K562 (cell line): Measurements from ENCODE around the gene RMI1. TPM values are rescaled to one million over a fixed set of nuclear protein-coding genes. Genes with fewer than 3 reads are reported as not detected.

Experiments used
- ATAC-seq: fragments of 200-7000 bp; cut with Tn5 transposase; 3 replicates; pipeline ENCODE4 v1.9.1; 2020; ENCODE audit warnings: moderate library complexity
- BruUV-seq: library from RNA; stranded (reverse); fragments of 400-500 nt; replicated peaks from 2 replicates; lab custom pipeline; 2021; lab: Mats Ljungman, UMichigan
- CTCF ChIA-PET: fragments of 300-600 bp; formaldehyde crosslinking; extraction: SDS; loops from one replicate; lab custom pipeline; 2021; ENCODE audit warnings: low intra/inter-chr PET ratio; lab: Yijun Ruan, JAX
- POLR2A ChIA-PET: fragments of 300-600, 350-650 bp; sonication (Branson Sonifier 250); formaldehyde crosslinking; extraction: SDS; loops from one replicate; lab custom pipeline; 2021; ENCODE audit warnings: antibody characterized with exemption, inconsistent platforms; lab: Yijun Ruan, JAX
- DNase-seq, 4 experiments: peaks; one replicate each; pipeline versions ENCODE4 v3.0.0 to v3.0.0-alpha.2; 2011 to 2018; ENCODE audit warnings: low spot score in 3 of 4, mixed read lengths in 3 of 4; ENCODE audit errors: extremely low read depth in 1 of 4
- FAIRE-seq: peaks from 2 replicates; lab custom pipeline; 2011; peaks lifted over from hg19 to GRCh38; lab: Jason Lieb, UNC
- H2AFZ ChIP-seq: 2 replicates; pipeline ENCODE4 v1.6.0; 2011; ENCODE audit warnings: low read depth, low read length, control low read depth, inconsistent platforms
- H3K27ac ChIP-seq: fragments of 200-600 bp; 3 replicates; pipeline ENCODE4 v1.8.0; 2011; ENCODE audit warnings: low read depth, mild to moderate bottlenecking, control low read depth, inconsistent platforms, low read length, moderate library complexity, mixed read lengths; ENCODE audit errors: extremely low read depth
- H3K27me3 ChIP-seq, 2 experiments: fragments of 300-600 bp in 1 of 2; 2 replicates in 1 of 2; 3 replicates in 1 of 2; pipeline versions ENCODE4 v1.6.0 to v1.8.0; 2011; ENCODE audit warnings: inconsistent platforms in 2 of 2, low read length in 2 of 2, mild to moderate bottlenecking in 1 of 2, mixed read lengths in 1 of 2, moderate library complexity in 1 of 2; ENCODE audit not compliant: control insufficient read depth in 2 of 2, insufficient read depth in 2 of 2
- H3K36me3 ChIP-seq: fragments of 300-600 bp; 3 replicates; pipeline ENCODE4 v1.8.0; 2011; ENCODE audit warnings: mild to moderate bottlenecking, low read length, inconsistent platforms; ENCODE audit not compliant: control insufficient read depth, insufficient read depth
- H3K4me1 ChIP-seq, 2 experiments: fragments of 200-600 bp in 1 of 2; replicated peaks in 1 of 2; 2 replicates in 1 of 2; 3 replicates in 1 of 2; pipeline versions ENCODE4 v1.5.1 to v1.8.0; 2011; ENCODE audit warnings: inconsistent platforms in 2 of 2, low read length in 2 of 2, mild to moderate bottlenecking in 1 of 2, mixed read lengths in 1 of 2, moderate library complexity in 1 of 2; ENCODE audit not compliant: control insufficient read depth in 2 of 2, insufficient read depth in 2 of 2
- H3K4me2 ChIP-seq: 2 replicates; pipeline ENCODE4 v1.6.1; 2011; ENCODE audit warnings: low read length, control low read depth, inconsistent platforms, mixed read lengths; ENCODE audit not compliant: insufficient read depth
- H3K4me3 ChIP-seq: fragments of 200-600 bp; sonication (generic), shearing (Covaris generic); 2 replicates; pipeline ENCODE4 v1.5.1; 2016; ENCODE audit warnings: control low read depth, inconsistent platforms
- H3K79me2 ChIP-seq: fragments of 200-600 bp; 3 replicates; pipeline ENCODE4 v1.8.0; 2011; ENCODE audit warnings: low read length, inconsistent platforms; ENCODE audit not compliant: control insufficient read depth, insufficient read depth
- H3K9ac ChIP-seq, 2 experiments: 2 replicates each; pipeline versions ENCODE4 v1.6.0 to v1.6.1; 2011; ENCODE audit warnings: low read depth in 2 of 2, low read length in 2 of 2, control low read depth in 1 of 2, inconsistent platforms in 1 of 2, mild to moderate bottlenecking in 1 of 2, mixed read lengths in 1 of 2; ENCODE audit not compliant: insufficient read depth in 1 of 2
- H3K9me1 ChIP-seq: one replicate; pipeline ENCODE4 v1.6.0; 2011; ENCODE audit warnings: inconsistent platforms, mild to moderate bottlenecking, low read length, moderate library complexity; ENCODE audit not compliant: control insufficient read depth, insufficient read depth
- H3K9me3 ChIP-seq: replicated peaks from 2 replicates; pipeline ENCODE4 v1.5.1; 2011; ENCODE audit warnings: low read depth, low read length, inconsistent platforms; ENCODE audit not compliant: control insufficient read depth, insufficient read depth
- H4K20me1 ChIP-seq: replicated peaks from 2 replicates; pipeline ENCODE4 v1.6.1; 2011; ENCODE audit warnings: low read length, inconsistent platforms, mixed read lengths; ENCODE audit not compliant: control insufficient read depth, insufficient read depth
- CBFA2T2 ChIP-seq: fragments of 450-650 bp; conservative IDR thresholded peaks from 2 replicates; pipeline ENCODE4 v1.6.1; 2017; ENCODE audit warnings: mild to moderate bottlenecking
- ETS1 ChIP-seq: conservative IDR thresholded peaks from 2 replicates; pipeline ENCODE4 v1.6.1; 2011; ENCODE audit warnings: low read depth, mild to moderate bottlenecking, low read length; ENCODE audit not compliant: control insufficient read depth
- FOXK1 ChIP-seq: sonication (generic); formaldehyde crosslinking; IDR thresholded peaks from 2 replicates; pipeline ENCODE4 v1.8.0; 2022; ENCODE audit warnings: missing genetic modification reagents, mild to moderate bottlenecking, borderline replicate concordance
- HDAC3 ChIP-seq: fragments of 450-650 bp; IDR thresholded peaks from 2 replicates; pipeline ENCODE4 v1.6.1; 2018; ENCODE audit warnings: borderline replicate concordance, mild to moderate bottlenecking, moderate library complexity; ENCODE audit not compliant: partially characterized antibody
- IRF9 ChIP-seq: fragments of 450-650 bp; IDR thresholded peaks from 2 replicates; pipeline ENCODE4 v1.6.1; 2016; ENCODE audit warnings: missing biosample characterization, missing genetic modification characterization
- PYGO2 ChIP-seq: fragments of 450-650 bp; IDR thresholded peaks from 2 replicates; pipeline ENCODE4 v1.6.1; 2016; ENCODE audit warnings: mild to moderate bottlenecking, missing genetic modification characterization, moderate library complexity, missing compliant biosample characterization
- RAD51 ChIP-seq: fragments of 450-650 bp; IDR thresholded peaks from 2 replicates; pipeline ENCODE4 v1.7.1; 2016; ENCODE audit warnings: low read depth, mild to moderate bottlenecking, borderline replicate concordance
- RUNX1 ChIP-seq: sonication (generic); IDR thresholded peaks from 2 replicates; pipeline ENCODE4 v1.6.1; 2016; ENCODE audit warnings: antibody characterized with exemption, low read depth
- SLC30A9 ChIP-seq: fragments of 250-450 bp; sonication (Bioruptor Pico); IDR thresholded peaks from 2 replicates; pipeline ENCODE4 v1.8.0; 2022; ENCODE audit warnings: mild to moderate bottlenecking, moderate library complexity
- SRF ChIP-seq, 2 experiments: fragments of 250-450, 450-650 bp in 1 of 2; sonication (Bioruptor Pico) in 1 of 2; sonication (generic) in 1 of 2; formaldehyde crosslinking; IDR thresholded peaks; 2 replicates each; pipeline versions ENCODE4 v1.5.0 to v1.5.1; 2020 to 2022; ENCODE audit warnings: mild to moderate bottlenecking in 1 of 2, missing genetic modification reagents in 1 of 2
- ZHX1 ChIP-seq: fragments of 150-350 bp; conservative IDR thresholded peaks from 2 replicates; pipeline ENCODE4 v1.6.1; 2014; ENCODE audit warnings: low read length
- ZNF253 ChIP-seq: fragments of 250-450 bp; sonication (Bioruptor Pico); conservative IDR thresholded peaks from 2 replicates; pipeline ENCODE4 v1.6.1; 2021; ENCODE audit warnings: mild to moderate bottlenecking
- WGBS: fragments of 100-300 bp; shearing (Covaris generic); methylation state at CpG from one replicate; pipeline ENCODE4 v1.1.6; 2016; ENCODE audit warnings: low coverage, mixed read lengths; ENCODE audit not compliant: insufficient coverage; ENCODE audit errors: missing lambda C conversion rate; 5-methylcytosine and 5-hydroxymethylcytosine counted together
- in situ Hi-C: fragments of 300-500 bp; cut with MboI; formaldehyde crosslinking; loops from 4 replicates; pipeline ENCODE4 v1.15.0; 2018; ENCODE audit warnings: inconsistent platforms, mixed read lengths
- intact Hi-C: fragments of 100-400 bp; cut with micrococcal nuclease; formaldehyde crosslinking; loops from 2 replicates; pipeline ENCODE4 v1.14.2; 2022
- polyA plus RNA-seq, 8 experiments: library from polyadenylated mRNA; depleted of rRNA in 4 of 8; stranded (reverse) in 5 of 8; unstranded in 3 of 8; fragments of >200 nt; fragmentation: Nextera tagmentation in 2 of 8; fragmentation: Illumina TruSeq in 1 of 8; extraction: Ambion mirVana in 2 of 8; extraction: Trizol in 1 of 8; gene quantifications; 2 replicates each; pipeline versions ENCODE4 v1.2.1 to v1.2.3, GENCODE V29; 2011 to 2014; ENCODE audit warnings: inconsistent platforms in 1 of 8, missing spikeins in 1 of 8
- total RNA-seq, 7 experiments: library from RNA; depleted of rRNA in 6 of 7; stranded (reverse); fragments of >200 nt in 6 of 7; fragmentation: Illumina TruSeq in 2 of 7; extraction: Trizol in 2 of 7; gene quantifications; 2 replicates each; pipeline versions ENCODE4 v1.2.1 to v1.2.3, GENCODE V29; 2011 to 2021; ENCODE audit warnings: low replicate concordance in 1 of 7
- TF ChIP-seq, protein P1 (sequence below): fragments of 250-450 bp; sonication (Bioruptor Pico); IDR thresholded peaks from 2 replicates; pipeline ENCODE4 v1.4.0; 2020; ENCODE audit warnings: mild to moderate bottlenecking, moderate library complexity, borderline replicate concordance
- TF ChIP-seq, protein P2 (sequence below), 2 experiments: fragments of 250-450 bp in 1 of 2; fragments of 450-650 bp in 1 of 2; sonication (Bioruptor Pico) in 1 of 2; IDR thresholded peaks; 2 replicates each; pipeline versions ENCODE4 v1.6.1 to v1.8.0; 2016 to 2021; ENCODE audit warnings: mild to moderate bottlenecking in 2 of 2, moderate library complexity in 2 of 2, missing compliant biosample characterization in 1 of 2, missing genetic modification characterization in 1 of 2

The RMI1 gene
- total and polyA plus RNA-seq, 9 of the 15 experiments (the other 6 are each of a cell fraction or from before 2014, with no cell fraction given): 3.0 to 17.4 (median 10.6) TPM

DNA sequence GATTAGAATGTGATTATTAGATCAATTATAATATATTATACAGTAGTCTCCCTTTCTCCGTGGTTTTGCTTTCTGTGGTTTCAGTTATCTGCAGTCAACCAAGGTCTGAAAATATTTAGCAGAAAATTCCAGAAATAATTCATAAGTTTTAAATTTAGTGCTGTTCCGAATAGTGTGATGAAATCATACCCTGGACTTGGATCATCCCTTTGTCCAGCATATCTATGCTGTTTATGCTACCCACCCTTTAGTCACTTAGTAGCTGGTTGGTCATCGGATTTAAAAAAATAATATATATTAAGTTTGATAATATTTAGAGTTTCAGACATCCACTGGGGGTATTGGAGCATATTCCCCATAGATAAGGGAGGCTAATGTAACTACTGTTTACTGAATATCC, 19.6 kb downstream of the RMI1 start:
- Histone ChIP-seq H3K9me1 (no peaks in the 10 kb centered on the region), H3K27ac (no peak overlapping the region), H2AFZ (no peak overlapping the region), H3K9me3 (no peaks in the 10 kb centered on the region), H3K27me3 (no peaks in the 10 kb centered on the region), H3K4me2 (no peak overlapping the region), H3K4me1 (no peaks in the 10 kb centered on the region; a peak in 1 of 5 replicates), H3K9ac (no peak overlapping the region), H3K4me3 (no peak overlapping the region), H4K20me1 (no peaks in the 10 kb centered on the region), H3K36me3 (peaks cover 32% of the 10 kb centered on the region), H3K79me2 (peaks cover 9% of the 10 kb centered on the region; the same call in 2 of the 3 replicates)
- no peak for FAIRE-seq
- ChIA-PET POLR2A (no interaction called here), CTCF (no interaction called here)
- no TSS peak for BruUV-seq
- ATAC-seq: no peak
- intact Hi-C loops (no loop called here), in situ Hi-C loops (no loop called here)
- 70% methylated on average over 2 of the region's 3 CpGs for WGBS
- DNase-seq: no peak
- TF ChIP-seq CBFA2T2: no peak
- TF ChIP-seq, protein P1, sequence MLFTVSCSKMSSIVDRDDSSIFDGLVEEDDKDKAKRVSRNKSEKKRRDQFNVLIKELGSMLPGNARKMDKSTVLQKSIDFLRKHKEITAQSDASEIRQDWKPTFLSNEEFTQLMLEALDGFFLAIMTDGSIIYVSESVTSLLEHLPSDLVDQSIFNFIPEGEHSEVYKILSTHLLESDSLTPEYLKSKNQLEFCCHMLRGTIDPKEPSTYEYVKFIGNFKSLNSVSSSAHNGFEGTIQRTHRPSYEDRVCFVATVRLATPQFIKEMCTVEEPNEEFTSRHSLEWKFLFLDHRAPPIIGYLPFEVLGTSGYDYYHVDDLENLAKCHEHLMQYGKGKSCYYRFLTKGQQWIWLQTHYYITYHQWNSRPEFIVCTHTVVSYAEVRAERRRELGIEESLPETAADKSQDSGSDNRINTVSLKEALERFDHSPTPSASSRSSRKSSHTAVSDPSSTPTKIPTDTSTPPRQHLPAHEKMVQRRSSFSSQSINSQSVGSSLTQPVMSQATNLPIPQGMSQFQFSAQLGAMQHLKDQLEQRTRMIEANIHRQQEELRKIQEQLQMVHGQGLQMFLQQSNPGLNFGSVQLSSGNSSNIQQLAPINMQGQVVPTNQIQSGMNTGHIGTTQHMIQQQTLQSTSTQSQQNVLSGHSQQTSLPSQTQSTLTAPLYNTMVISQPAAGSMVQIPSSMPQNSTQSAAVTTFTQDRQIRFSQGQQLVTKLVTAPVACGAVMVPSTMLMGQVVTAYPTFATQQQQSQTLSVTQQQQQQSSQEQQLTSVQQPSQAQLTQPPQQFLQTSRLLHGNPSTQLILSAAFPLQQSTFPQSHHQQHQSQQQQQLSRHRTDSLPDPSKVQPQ (CRISPR knock-in tag): no peak
- TF ChIP-seq FOXK1 (CRISPR knock-in tag): no peak
- TF ChIP-seq, protein P2, sequence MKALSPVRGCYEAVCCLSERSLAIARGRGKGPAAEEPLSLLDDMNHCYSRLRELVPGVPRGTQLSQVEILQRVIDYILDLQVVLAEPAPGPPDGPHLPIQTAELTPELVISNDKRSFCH (CRISPR knock-in tag; IDR thresholded peaks at IDR 0.05): no peak
- TF ChIP-seq, protein P2 (tag; IDR thresholded peaks at IDR 0.05): no peak
- TF ChIP-seq SRF (CRISPR knock-in tag; IDR thresholded peaks at IDR 0.05): no peak
- no peak for TF ChIP-seq ZHX1
- no peak for TF ChIP-seq ETS1
- no peak for TF ChIP-seq RAD51
- no peak for TF ChIP-seq SLC30A9 (CRISPR knock-in tag)
- TF ChIP-seq IRF9 (tag): no peak
- no peak for TF ChIP-seq ZNF253 (CRISPR knock-in tag)
- no peak for TF ChIP-seq RUNX1
- no peak for TF ChIP-seq HDAC3
- no peak for TF ChIP-seq PYGO2 (tag)
